NB4 (cell line): Measurements from ENCODE around the gene PLXNA2.

Experiments used
- DNase-seq: peaks from one replicate; pipeline ENCODE4 v3.0.0; 2010; ENCODE audit warnings: low read depth
- H3K4me3 ChIP-seq: one replicate; pipeline ENCODE4 v1.5.1; 2011; ENCODE audit warnings: mild to moderate bottlenecking, low read depth, low read length, moderate library complexity
- CTCF ChIP-seq: IDR thresholded peaks from one replicate; pipeline ENCODE4 v1.5.1; 2012; ENCODE audit warnings: low read depth, low read length
- MAX ChIP-seq: IDR thresholded peaks from 2 replicates; pipeline ENCODE4 v1.6.1; 2011; ENCODE audit warnings: low read depth, low read length
- MYC ChIP-seq: IDR thresholded peaks from 2 replicates; pipeline ENCODE4 v1.6.1; 2011; ENCODE audit warnings: low read depth, low read length
- POLR2A ChIP-seq: IDR thresholded peaks from 2 replicates; pipeline ENCODE4 v1.6.1; 2011; ENCODE audit warnings: mild to moderate bottlenecking; ENCODE audit not compliant: insufficient read length; ENCODE audit errors: extremely low read depth

Gene PLXNA2

GRCh38 chr1:208188607-208189006 lies 55.6 kb downstream of the PLXNA2 start:
- TF ChIP-seq MYC (no peak), CTCF (no peak), POLR2A (no peak), MAX (no peak)
- H3K4me3 ChIP-seq = no peak overlapping the region
- DNase-seq = no peak

- no peak for TF ChIP-seq CTCF
- H3K4me3 ChIP-seq = no peak overlapping the region
- no peak for DNase-seq
Observed at GRCh38 chr1:208187499-208188041, 56.6 kb downstream of the PLXNA2 start.

- no peak for DNase-seq
- H3K4me3 ChIP-seq = no peak overlapping the region
- no peak for TF ChIP-seq POLR2A
- no peak for TF ChIP-seq MAX
Observed at GRCh38 chr1:208185801-208186231, 58.4 kb downstream of the PLXNA2 start.

- TF ChIP-seq MYC = no peak
- TF ChIP-seq CTCF = no peak
- TF ChIP-seq POLR2A = no peak
- TF ChIP-seq MAX = no peak
Observed at GRCh38 chr1:208184966-208185654, 59.1 kb downstream of the PLXNA2 start.

GRCh38 chr1:208183977-208184911 lies 59.9 kb downstream of the PLXNA2 start:
- TF ChIP-seq CTCF = no peak
- no peak for TF ChIP-seq MYC
- TF ChIP-seq POLR2A = no peak
- no peak for TF ChIP-seq MAX
- no peak overlapping the region for H3K4me3 ChIP-seq
- peak; percentile 70 for DNase-seq

More at GRCh38 chr1:208184966-208185654, 59.1 kb downstream of the PLXNA2 start:
- no peak overlapping the region for H3K4me3 ChIP-seq
- no peak for DNase-seq

GRCh38 chr1:208182880-208183645 lies 61.1 kb downstream of the PLXNA2 start:
- DNase-seq = no peak
- no peak overlapping the region for H3K4me3 ChIP-seq
- no peak for TF ChIP-seq CTCF
- TF ChIP-seq MAX = no peak
- no peak for TF ChIP-seq POLR2A
- TF ChIP-seq MYC = no peak
